Mesothelial cell of epicardium (in vitro differentiated cells): ENCODE measurements around the gene TMC5. TPM values are rescaled to one million over a fixed set of nuclear protein-coding genes. Genes with fewer than 3 reads are reported as not detected.

Experiments
- DNase-seq, 2 experiments: peaks; one replicate each; pipeline ENCODE4 v3.0.0; 2021; ENCODE audit warnings: low spot score in 2 of 2; ENCODE audit not compliant: unreplicated experiment in 2 of 2
- H3K27ac Mint-ChIP-seq: 2 replicates; pipeline ENCODE4 v1.8.0; 2021; ENCODE audit warnings: mixed read lengths
- H3K27me3 Mint-ChIP-seq: 2 replicates; pipeline ENCODE4 v1.8.0; 2021; ENCODE audit warnings: low read depth, mixed read lengths
- H3K36me3 Mint-ChIP-seq: 2 replicates; pipeline ENCODE4 v1.8.0; 2021; ENCODE audit warnings: mixed read lengths
- H3K4me1 Mint-ChIP-seq: 2 replicates; pipeline ENCODE4 v1.8.0; 2021; ENCODE audit warnings: mixed read lengths
- H3K4me3 Mint-ChIP-seq: 2 replicates; pipeline ENCODE4 v1.8.0; 2021; ENCODE audit warnings: mild to moderate bottlenecking, moderate library complexity, mixed read lengths
- H3K9me3 Mint-ChIP-seq: 2 replicates; pipeline ENCODE4 v1.8.0; 2021; ENCODE audit warnings: mixed read lengths
- CTCF ChIP-seq: fragments of 200-600 bp; sonication (generic); IDR thresholded peaks from one replicate; pipeline ENCODE4 v1.5.0; 2021; ENCODE audit warnings: antibody characterized with exemption; ENCODE audit not compliant: unreplicated experiment
- total RNA-seq: library from RNA; stranded (reverse); gene quantifications from 3 replicates; pipeline ENCODE4 v1.2.1, GENCODE V29; 2021

The TMC5 gene
- total RNA-seq, 1 donor from 2014 or later = 1.4 TPM

GRCh38 chr16:19438739-19439138 lies 21.1 kb downstream of the TMC5 start:
- H3K27me3 Mint-ChIP-seq = no peaks in the 10 kb centered on the region
- TF ChIP-seq CTCF = no peak
- H3K9me3 Mint-ChIP-seq = no peaks in the 10 kb centered on the region
- no peaks in the 10 kb centered on the region for H3K4me1 Mint-ChIP-seq
- H3K36me3 Mint-ChIP-seq = no peaks in the 10 kb centered on the region
- no peak overlapping the region for H3K27ac Mint-ChIP-seq
- no peak overlapping the region for H3K4me3 Mint-ChIP-seq
- no peak for DNase-seq

GRCh38 chr16:19439483-19439882 lies 21.8 kb downstream of the TMC5 start:
- TF ChIP-seq CTCF = no peak

GRCh38 chr16:19443659-19444058 lies 26.0 kb downstream of the TMC5 start:
- Mint-ChIP-seq H3K27me3 (no peaks in the 10 kb centered on the region), H3K27ac (no peak overlapping the region), H3K4me3 (no peak overlapping the region), H3K4me1 (no peaks in the 10 kb centered on the region), H3K36me3 (no peaks in the 10 kb centered on the region), H3K9me3 (peaks cover 4% of the 10 kb centered on the region)
- no peak for TF ChIP-seq CTCF
- no peak for DNase-seq

More at GRCh38 chr16:19439483-19439882, 21.8 kb downstream of the TMC5 start:
- Mint-ChIP-seq H3K4me1 (no peaks in the 10 kb centered on the region), H3K27me3 (no peaks in the 10 kb centered on the region), H3K27ac (no peak overlapping the region), H3K4me3 (no peak overlapping the region), H3K9me3 (no peaks in the 10 kb centered on the region), H3K36me3 (no peaks in the 10 kb centered on the region)
- DNase-seq = no peak

- Mint-ChIP-seq H3K9me3 (peaks cover 4% of the 10 kb centered on the region), H3K4me1 (no peaks in the 10 kb centered on the region), H3K36me3 (no peaks in the 10 kb centered on the region), H3K27ac (no peak overlapping the region), H3K27me3 (no peaks in the 10 kb centered on the region), H3K4me3 (no peak overlapping the region)
- DNase-seq = no peak
- no peak for TF ChIP-seq CTCF
Measured at GRCh38 chr16:19446300-19446846, 28.7 kb downstream of the TMC5 start.

- DNase-seq = no peak
- no peak overlapping the region for H3K27ac Mint-ChIP-seq
- H3K36me3 Mint-ChIP-seq = no peaks in the 10 kb centered on the region
- H3K4me1 Mint-ChIP-seq = no peaks in the 10 kb centered on the region
- no peaks in the 10 kb centered on the region for H3K27me3 Mint-ChIP-seq
- H3K9me3 Mint-ChIP-seq = peaks cover 4% of the 10 kb centered on the region
- H3K4me3 Mint-ChIP-seq = no peak overlapping the region
- no peak for TF ChIP-seq CTCF
Measured at GRCh38 chr16:19446886-19447285, 29.2 kb downstream of the TMC5 start.

- Mint-ChIP-seq H3K4me1 (no peaks in the 10 kb centered on the region), H3K36me3 (no peaks in the 10 kb centered on the region), H3K9me3 (peaks cover 4% of the 10 kb centered on the region), H3K27ac (no peak overlapping the region), H3K27me3 (no peaks in the 10 kb centered on the region), H3K4me3 (no peak overlapping the region)
- no peak for DNase-seq
- TF ChIP-seq CTCF = no peak
Measured at GRCh38 chr16:19450186-19450585, 32.5 kb downstream of the TMC5 start.
